GM10266 (cell line): ENCODE results near the gene CDCA4.

Experiments used
- DNase-seq: peaks from one replicate; pipeline ENCODE4 v3.0.0; 2012; ENCODE audit errors: extremely low spot score
- TF ChIP-seq, protein P1 (sequence below): IDR thresholded peaks from 2 replicates; pipeline ENCODE4 v1.5.1; 2012; ENCODE audit warnings: mild to moderate bottlenecking, low read depth; ENCODE audit not compliant: control insufficient read depth, insufficient read depth; ENCODE audit errors: missing control alignments

Gene CDCA4

DNA sequence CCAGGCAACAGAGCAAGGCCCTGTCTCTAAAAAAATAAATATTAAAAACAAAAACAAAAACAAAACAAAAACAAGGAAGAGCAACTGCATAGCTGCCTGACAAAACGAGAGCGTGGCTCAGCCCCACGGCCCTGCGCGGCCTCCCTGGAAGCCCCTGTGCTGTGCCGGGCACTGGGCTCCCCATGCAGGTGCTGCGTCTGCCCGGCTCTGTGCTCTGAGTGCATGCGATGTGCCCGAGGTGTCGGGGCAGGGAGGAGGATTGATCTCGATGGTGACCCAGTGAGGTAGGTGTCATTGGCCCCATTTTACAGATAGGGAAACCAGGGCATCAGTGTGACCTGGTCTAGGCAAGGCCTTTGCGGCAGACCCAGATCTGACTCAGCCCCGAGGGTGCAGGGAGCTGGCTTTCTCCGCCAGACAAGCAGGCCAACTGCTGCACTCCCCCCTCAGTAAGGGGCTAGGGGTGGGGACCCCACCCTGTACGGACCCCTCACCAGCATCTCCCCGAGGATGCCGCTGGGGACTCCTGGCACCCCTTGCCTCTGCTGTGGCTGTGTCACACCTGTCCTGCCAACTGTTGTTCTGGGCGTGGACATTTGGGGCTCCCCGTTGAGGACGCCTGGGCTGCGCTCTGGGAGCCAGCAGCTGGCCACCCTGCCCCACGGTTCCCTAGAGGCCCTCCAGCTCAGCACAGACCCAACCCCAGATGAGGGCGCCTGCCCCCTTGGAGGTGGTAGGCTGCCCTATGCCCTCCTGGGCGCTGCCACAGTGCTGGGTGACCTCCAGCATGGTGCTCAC is 29.1 kb upstream of the CDCA4 start:
- TF ChIP-seq, protein P1, sequence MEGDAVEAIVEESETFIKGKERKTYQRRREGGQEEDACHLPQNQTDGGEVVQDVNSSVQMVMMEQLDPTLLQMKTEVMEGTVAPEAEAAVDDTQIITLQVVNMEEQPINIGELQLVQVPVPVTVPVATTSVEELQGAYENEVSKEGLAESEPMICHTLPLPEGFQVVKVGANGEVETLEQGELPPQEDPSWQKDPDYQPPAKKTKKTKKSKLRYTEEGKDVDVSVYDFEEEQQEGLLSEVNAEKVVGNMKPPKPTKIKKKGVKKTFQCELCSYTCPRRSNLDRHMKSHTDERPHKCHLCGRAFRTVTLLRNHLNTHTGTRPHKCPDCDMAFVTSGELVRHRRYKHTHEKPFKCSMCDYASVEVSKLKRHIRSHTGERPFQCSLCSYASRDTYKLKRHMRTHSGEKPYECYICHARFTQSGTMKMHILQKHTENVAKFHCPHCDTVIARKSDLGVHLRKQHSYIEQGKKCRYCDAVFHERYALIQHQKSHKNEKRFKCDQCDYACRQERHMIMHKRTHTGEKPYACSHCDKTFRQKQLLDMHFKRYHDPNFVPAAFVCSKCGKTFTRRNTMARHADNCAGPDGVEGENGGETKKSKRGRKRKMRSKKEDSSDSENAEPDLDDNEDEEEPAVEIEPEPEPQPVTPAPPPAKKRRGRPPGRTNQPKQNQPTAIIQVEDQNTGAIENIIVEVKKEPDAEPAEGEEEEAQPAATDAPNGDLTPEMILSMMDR = no peak

DNA sequence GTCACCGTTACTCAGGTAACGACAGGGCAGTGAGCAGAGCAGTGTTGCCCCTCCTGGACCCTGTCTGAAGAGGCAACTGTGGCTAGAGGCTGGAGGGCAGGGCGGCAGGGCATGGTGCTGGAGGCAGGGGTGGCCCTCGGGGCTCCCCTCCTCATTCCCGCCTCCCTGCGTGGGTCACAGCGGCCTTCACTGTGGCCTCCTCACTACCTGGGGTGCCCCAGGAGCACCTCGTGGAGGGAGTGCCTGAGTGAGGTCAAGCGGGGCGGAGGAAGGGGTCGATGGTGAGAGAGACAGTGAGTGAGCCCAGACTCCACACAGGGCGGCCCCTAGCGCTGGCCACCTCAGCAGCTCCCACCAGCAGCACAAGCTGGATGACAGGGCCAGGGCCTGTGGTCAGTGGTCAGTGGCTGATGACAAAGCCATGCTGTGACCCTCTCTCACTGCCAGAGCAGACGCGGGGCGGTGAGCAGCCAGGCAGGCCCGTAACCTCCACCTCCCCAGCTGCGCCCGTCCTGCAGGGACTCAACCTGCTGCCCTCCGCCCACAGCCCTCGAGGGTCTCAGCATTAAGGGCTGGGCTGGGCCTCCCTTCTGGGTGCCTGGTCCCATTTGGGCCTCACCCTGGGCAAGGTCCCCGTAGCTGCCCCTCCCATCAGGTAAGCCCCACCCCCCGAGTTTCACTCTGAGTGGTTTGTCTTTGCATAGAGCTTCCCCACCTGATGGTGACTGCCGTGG is 26.6 kb upstream of the CDCA4 start:
- TF ChIP-seq, protein P1 = no peak
- DNase-seq = no peak

More for the DNA sequence above, 29.1 kb upstream of the CDCA4 start:
- DNase-seq = no peak

DNA sequence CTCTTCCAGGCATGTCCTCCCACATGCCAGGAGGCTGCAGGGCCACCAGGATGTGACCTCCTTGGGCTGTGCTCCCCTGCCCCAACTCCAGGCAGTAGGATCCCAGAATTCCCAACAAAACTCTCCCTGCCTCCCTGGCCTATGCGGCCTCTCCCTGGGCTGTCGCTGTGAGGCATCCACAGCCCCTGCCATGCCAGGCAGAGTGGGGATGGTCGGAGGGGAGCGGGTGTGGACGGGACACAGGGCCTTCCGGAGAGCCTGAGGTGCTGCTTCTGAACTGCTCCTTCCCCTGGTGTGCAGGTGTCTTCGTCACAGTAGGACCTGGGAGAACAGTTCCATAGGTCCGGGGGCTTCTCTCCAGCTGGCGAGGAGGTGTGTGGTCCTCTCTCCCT is 26.0 kb upstream of the CDCA4 start:
- TF ChIP-seq, protein P1 = no peak

DNA sequence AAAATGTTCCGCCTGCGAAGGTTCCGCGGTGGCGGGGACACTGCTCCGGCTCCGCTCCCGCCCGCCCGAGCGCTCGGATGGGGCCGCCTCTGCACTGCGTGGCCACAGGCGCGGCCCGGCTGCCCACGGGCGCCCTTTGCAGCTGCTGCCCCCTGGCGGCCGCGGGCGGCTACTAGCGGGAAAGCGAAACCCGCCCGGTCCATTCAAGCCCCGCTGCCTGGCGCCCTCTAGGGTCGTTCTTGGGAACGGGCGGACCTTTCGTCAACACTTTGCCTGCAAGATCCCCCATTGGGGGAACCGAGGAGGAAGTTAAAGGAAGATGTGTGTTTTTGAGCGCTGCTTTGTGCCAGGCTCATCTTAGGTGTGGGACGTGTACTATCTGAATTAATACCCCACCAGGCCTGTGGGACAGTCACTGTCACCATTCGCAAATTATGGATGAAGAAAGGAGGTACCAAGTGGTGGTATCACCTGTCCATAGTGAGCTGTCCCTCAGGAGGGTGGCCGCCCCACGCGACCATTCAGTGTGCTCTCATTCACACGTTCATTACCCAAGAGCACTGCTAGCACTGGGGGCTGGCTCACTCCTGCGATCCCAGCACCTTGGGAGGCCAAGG is 24.9 kb upstream of the CDCA4 start:
- TF ChIP-seq, protein P1 = peak; percentile 100
- peak; percentile 96 for DNase-seq

More for the DNA sequence above, 26.0 kb upstream of the CDCA4 start:
- no peak for DNase-seq

DNA sequence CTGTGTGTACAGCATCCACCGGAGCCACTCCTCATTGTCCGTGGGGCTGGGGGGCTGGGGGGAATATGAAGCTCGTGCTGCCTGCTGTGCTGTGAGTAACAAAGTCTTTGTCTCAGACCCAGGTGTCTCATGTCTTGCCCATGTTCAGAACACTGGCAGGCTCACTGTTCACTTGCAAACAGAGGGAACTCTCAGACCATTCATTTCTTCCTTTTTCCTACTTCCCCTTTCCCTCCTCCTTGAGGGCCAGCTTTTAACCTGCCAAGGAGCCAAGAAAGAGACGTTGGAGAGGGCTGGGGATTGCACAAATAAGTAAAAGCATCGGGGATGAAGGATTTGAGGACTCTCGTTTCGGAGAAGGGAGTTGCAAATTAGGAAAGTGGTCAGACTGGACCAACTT is 22.8 kb upstream of the CDCA4 start:
- no peak for DNase-seq
- TF ChIP-seq, protein P1 = no peak

DNA sequence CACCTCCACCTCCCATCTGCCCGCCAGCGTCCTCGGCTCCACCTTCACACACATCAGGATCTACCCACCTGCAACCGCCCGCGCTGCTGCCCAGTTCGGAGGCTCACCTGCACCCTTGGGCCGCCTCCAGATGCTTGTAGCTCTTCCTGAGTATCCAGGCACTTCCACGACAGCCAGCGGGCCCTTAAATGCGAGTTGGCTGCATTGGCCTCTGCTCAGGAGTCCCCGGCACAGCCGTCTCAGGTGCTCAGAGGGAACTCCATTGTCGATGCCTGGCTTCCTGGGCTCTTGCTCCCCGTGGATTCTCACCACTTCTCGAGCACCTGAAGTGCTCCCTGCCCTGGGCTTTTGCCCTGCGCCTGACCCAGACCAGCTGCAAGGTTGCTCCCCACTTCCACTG is 21.9 kb upstream of the CDCA4 start:
- TF ChIP-seq, protein P1 = no peak
- no peak for DNase-seq
